BE2C (cell line): ENCODE measurements around the gene OR56A3. TPM values are rescaled to one million over a fixed set of nuclear protein-coding genes. Genes with fewer than 3 reads are reported as not detected.

Source experiments
- DNase-seq: peaks from one replicate; pipeline ENCODE4 v3.0.0-alpha.2; 2020
- H3K27me3 ChIP-seq: fragments of 250-450 bp; sonication (Bioruptor Pico); 2 replicates; pipeline ENCODE4 v1.5.1; 2020; ENCODE audit warnings: mild to moderate bottlenecking
- H3K36me3 ChIP-seq: fragments of 250-450 bp; sonication (Bioruptor Pico); 2 replicates; pipeline ENCODE4 v1.5.1; 2020; ENCODE audit warnings: mild to moderate bottlenecking
- H3K4me1 ChIP-seq: fragments of 250-450 bp; sonication (Bioruptor Pico); 2 replicates; pipeline ENCODE4 v1.5.1; 2020
- H3K4me3 ChIP-seq: 2 replicates; pipeline ENCODE4 v1.5.1; 2011; ENCODE audit warnings: low read depth, low read length
- H3K9me3 ChIP-seq: fragments of 250-450 bp; sonication (Bioruptor Pico); 2 replicates; pipeline ENCODE4 v1.5.1; 2020
- polyA plus RNA-seq: library from polyadenylated mRNA; unstranded; fragments of >200 nt; gene quantifications from one replicate; pipeline ENCODE4 v1.2.1, GENCODE V29; 2012; ENCODE audit warnings: low read depth, missing spikeins; ENCODE audit not compliant: insufficient read length, insufficient read depth
- TF ChIP-seq, protein P1 (sequence below): IDR thresholded peaks from 2 replicates; pipeline ENCODE4 v1.5.1; 2012; ENCODE audit warnings: mild to moderate bottlenecking, low read depth, low read length

The OR56A3 gene, protein sequence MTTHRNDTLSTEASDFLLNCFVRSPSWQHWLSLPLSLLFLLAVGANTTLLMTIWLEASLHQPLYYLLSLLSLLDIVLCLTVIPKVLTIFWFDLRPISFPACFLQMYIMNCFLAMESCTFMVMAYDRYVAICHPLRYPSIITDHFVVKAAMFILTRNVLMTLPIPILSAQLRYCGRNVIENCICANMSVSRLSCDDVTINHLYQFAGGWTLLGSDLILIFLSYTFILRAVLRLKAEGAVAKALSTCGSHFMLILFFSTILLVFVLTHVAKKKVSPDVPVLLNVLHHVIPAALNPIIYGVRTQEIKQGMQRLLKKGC
- not detected for polyA plus RNA-seq

DNA sequence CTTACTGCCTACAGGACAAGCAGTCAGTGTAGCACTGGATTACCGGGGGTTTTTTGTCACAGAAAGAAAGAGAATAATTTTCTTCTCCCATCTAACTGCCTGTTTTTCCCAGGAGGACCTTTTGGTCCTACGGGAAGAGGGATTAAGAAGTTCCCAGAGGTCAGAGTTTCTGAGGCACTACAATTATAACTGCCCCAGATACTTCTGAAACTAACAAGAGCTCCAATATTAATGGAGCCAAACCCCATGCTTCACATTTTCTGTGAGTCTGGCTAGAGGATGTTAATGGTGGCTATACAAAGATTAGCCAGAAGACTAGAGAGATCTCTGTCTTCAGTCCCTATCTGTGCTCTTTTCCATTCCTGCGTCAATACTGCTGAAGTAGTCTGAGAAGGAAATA is at the start of gene OR56A3:
TSS of gene OR56A3 (plus strand) at position 301 of the 400 bp plus-strand sequence. CDS start 5,096 bp downstream, outside the sequence.
- TF ChIP-seq, protein P1, sequence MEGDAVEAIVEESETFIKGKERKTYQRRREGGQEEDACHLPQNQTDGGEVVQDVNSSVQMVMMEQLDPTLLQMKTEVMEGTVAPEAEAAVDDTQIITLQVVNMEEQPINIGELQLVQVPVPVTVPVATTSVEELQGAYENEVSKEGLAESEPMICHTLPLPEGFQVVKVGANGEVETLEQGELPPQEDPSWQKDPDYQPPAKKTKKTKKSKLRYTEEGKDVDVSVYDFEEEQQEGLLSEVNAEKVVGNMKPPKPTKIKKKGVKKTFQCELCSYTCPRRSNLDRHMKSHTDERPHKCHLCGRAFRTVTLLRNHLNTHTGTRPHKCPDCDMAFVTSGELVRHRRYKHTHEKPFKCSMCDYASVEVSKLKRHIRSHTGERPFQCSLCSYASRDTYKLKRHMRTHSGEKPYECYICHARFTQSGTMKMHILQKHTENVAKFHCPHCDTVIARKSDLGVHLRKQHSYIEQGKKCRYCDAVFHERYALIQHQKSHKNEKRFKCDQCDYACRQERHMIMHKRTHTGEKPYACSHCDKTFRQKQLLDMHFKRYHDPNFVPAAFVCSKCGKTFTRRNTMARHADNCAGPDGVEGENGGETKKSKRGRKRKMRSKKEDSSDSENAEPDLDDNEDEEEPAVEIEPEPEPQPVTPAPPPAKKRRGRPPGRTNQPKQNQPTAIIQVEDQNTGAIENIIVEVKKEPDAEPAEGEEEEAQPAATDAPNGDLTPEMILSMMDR: no peak
- H3K36me3 ChIP-seq: no peaks in the 10 kb centered on the region
- no peaks in the 10 kb centered on the region for H3K27me3 ChIP-seq
- H3K9me3 ChIP-seq: no peaks in the 10 kb centered on the region
- no peak for DNase-seq
- H3K4me3 ChIP-seq: no peak within 1 kb of the TSS
- H3K4me1 ChIP-seq: no peaks in the 10 kb centered on the region

DNA sequence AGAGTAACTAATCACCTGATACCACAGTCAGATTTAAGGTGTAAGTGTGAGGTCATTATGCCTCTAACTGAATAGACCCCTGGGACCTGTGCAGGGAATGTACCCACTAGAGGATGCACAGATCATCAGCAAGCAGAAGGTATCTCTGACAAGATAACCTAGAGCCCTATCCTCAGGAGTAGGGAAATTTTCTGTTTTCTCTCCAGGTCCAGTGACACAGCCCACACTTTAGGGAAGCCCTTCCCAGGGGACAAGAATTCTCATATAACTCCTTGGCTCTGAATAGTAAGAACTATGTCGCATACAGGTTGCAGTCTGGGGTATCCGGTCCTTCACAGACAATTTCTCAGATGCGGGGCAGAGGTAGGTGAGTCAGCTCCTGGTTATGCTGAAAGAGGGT is 49.1 kb upstream of the OR56A3 start, which contains the start of gene OR52E5:
TSS of gene OR52E5 (plus strand) at position 301 of the 400 bp plus-strand sequence. CDS start 7,569 bp downstream, outside the sequence.
- no peaks in the 10 kb centered on the region for H3K36me3 ChIP-seq
- no peak within 1 kb of the TSS for H3K4me3 ChIP-seq
- no peak for DNase-seq
- H3K9me3 ChIP-seq: no peaks in the 10 kb centered on the region
- no peaks in the 10 kb centered on the region for H3K27me3 ChIP-seq
- no peaks in the 10 kb centered on the region for H3K4me1 ChIP-seq
- TF ChIP-seq, protein P1: no peak

DNA sequence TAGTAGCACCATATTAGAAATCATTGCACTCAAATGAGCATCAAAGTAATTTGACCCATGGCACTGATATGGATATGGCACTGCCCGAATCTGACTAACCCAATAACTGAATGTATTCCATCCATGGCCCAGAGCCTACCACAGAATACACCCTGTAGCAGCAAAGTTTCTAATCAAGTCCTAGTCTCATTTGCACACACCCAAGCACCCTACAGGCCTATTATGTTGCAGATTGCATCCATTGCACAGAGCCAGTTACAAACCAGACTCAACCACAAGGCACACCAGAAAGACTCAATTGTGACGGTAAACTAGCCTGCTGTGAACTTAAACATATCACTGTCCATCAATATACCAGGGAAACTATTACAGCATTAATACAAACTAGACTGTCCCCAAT is 42.5 kb upstream of the OR56A3 start:
- TF ChIP-seq, protein P1: no peak
- no peaks in the 10 kb centered on the region for H3K27me3 ChIP-seq
- no peaks in the 10 kb centered on the region for H3K9me3 ChIP-seq
- H3K4me1 ChIP-seq: no peaks in the 10 kb centered on the region
- no peak overlapping the region for H3K4me3 ChIP-seq
- no peaks in the 10 kb centered on the region for H3K36me3 ChIP-seq
- no peak for DNase-seq

DNA sequence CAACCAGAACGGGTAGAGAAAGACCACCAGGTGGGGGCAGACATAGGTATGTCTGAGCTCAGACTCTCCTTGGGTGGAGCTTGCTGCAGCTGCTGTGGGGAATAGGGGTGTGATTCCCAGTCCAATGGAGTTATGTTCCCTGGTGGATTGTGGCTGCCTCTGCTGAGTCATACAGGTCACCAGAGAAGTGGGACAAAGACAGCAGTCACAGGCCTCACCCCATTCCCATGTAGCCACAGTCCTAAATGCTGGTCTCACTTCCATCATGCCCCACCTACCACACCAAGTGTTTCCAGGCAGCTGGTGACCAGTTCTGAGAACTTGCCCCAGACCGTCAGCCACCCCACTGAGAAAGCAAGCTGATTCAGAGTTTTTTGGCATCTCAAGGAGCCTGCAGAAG is 31.5 kb upstream of the OR56A3 start:
- no peaks in the 10 kb centered on the region for H3K9me3 ChIP-seq
- no peaks in the 10 kb centered on the region for H3K4me1 ChIP-seq
- no peak overlapping the region for H3K4me3 ChIP-seq
- H3K36me3 ChIP-seq: no peaks in the 10 kb centered on the region
- TF ChIP-seq, protein P1: no peak
- no peaks in the 10 kb centered on the region for H3K27me3 ChIP-seq
- DNase-seq: no peak

DNA sequence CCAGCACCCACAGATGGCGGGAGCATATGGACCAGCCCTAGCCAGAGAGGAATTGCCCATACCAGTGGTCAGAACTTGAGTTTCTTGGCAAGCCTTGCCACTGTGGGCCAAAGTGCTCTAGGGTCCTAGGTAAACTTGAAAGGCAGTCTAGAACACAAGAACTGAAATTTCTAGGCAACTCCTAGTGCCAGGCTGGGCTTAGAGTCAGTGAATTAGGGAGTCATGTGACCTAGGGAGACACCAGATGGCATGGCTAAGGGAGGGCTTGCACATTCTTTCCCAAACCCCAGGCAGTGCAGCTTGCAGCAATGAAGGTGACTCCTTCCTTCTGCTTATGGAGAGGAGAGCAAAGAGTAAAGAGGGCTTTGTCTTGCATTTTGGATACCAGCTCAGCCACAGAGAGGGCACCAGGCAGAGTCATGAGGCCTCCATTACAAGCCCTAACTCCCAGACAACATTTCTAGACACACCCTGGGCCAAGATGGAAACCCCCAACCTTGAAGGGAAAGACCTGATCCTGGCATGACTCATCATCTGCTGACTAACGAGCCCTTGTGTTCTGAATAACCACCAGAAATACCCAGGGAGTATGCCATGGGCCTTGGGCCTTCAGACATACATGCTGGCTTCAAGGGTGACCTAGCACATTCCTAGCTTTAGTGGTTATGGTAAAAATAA is 19.2 kb upstream of the OR56A3 start:
- Histone ChIP-seq H3K27me3 (no peaks in the 10 kb centered on the region), H3K4me3 (no peak overlapping the region), H3K4me1 (no peaks in the 10 kb centered on the region), H3K9me3 (no peaks in the 10 kb centered on the region), H3K36me3 (no peaks in the 10 kb centered on the region)
- TF ChIP-seq, protein P1: no peak
- no peak for DNase-seq

DNA sequence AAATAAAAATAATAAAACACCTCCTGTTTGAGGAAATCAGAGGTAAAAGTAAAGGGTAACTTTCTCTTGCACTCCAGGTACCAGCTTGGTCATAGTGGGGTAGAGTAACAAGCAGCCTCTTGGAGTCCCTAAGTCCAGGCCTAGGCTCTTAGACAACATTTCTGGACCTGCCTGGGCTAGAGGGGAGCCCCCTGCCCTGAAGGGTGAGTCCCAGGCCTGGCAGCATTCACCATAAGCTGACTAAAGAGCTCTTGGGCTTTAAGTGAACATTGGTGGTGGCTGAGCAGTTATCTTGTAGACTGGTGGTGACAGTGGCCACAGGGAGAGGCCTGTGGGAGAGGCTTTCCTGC is 18.6 kb upstream of the OR56A3 start:
- Histone ChIP-seq H3K9me3 (no peaks in the 10 kb centered on the region), H3K4me3 (no peak overlapping the region), H3K27me3 (no peaks in the 10 kb centered on the region), H3K4me1 (no peaks in the 10 kb centered on the region), H3K36me3 (no peaks in the 10 kb centered on the region)
- TF ChIP-seq, protein P1: no peak
- no peak for DNase-seq
